SU-DHL-6 (cell line): Measurements from ENCODE around the gene ITPR1.

ENCODE experiments used
- H2AFZ ChIP-seq: fragments of 200-600 bp; sonication (generic); 2 replicates; pipeline ENCODE4 v1.6.1; 2014; ENCODE audit warnings: low read depth, mild to moderate bottlenecking, moderate library complexity, mixed read lengths, antibody characterized with exemption, low read length; ENCODE audit not compliant: severe bottlenecking
- H3F3A ChIP-seq: fragments of 200-600 bp; shearing (Covaris generic); 2 replicates; pipeline ENCODE4 v1.6.0; 2016; ENCODE audit warnings: antibody characterized with exemption, mild to moderate bottlenecking; ENCODE audit not compliant: insufficient read depth
- H3K27ac ChIP-seq: fragments of 200-600 bp; sonication (generic); 2 replicates; pipeline ENCODE4 v1.5.1; 2016; ENCODE audit warnings: low read depth, mild to moderate bottlenecking, low read length, moderate library complexity, mixed read lengths
- H3K27me3 ChIP-seq: fragments of 200-600 bp; sonication (generic), shearing (Covaris generic); 2 replicates; pipeline ENCODE4 v1.6.0; 2014; ENCODE audit warnings: mild to moderate bottlenecking, low read length
- H3K36me3 ChIP-seq: fragments of 200-600 bp; sonication (generic); 2 replicates; pipeline ENCODE4 v1.6.1; 2014; ENCODE audit warnings: mild to moderate bottlenecking, low read length, mixed read lengths
- H3K4me2 ChIP-seq: fragments of 300-600, 200-600 bp; shearing (Covaris generic), sonication (generic); 2 replicates; pipeline ENCODE4 v1.6.0; 2014; ENCODE audit warnings: low read length, low read depth, mild to moderate bottlenecking; ENCODE audit not compliant: poor library complexity, severe bottlenecking
- H3K4me3 ChIP-seq: fragments of 200-600 bp; sonication (generic); 2 replicates; pipeline ENCODE4 v1.5.1; 2014; ENCODE audit warnings: antibody characterized with exemption, low read length, mild to moderate bottlenecking, mixed read lengths; ENCODE audit not compliant: insufficient read depth, poor library complexity, severe bottlenecking
- H3K79me2 ChIP-seq: fragments of 200-600 bp; sonication (generic); 2 replicates; pipeline ENCODE4 v1.6.1; 2014; ENCODE audit warnings: mild to moderate bottlenecking, low read length, moderate library complexity; ENCODE audit not compliant: insufficient read depth
- H3K9ac ChIP-seq: fragments of 200-600 bp; sonication (generic); 2 replicates; pipeline ENCODE4 v1.7.0; 2014; ENCODE audit warnings: mild to moderate bottlenecking, low read length
- H3K9me2 ChIP-seq: fragments of 200-600 bp; sonication (generic); replicated peaks from 2 replicates; pipeline ENCODE4 v1.6.1; 2014; ENCODE audit warnings: low read length; ENCODE audit not compliant: insufficient read depth
- H3K9me3 ChIP-seq: fragments of 200-600 bp; sonication (generic); 2 replicates; pipeline ENCODE4 v1.6.1; 2014; ENCODE audit warnings: low read length, mixed read lengths; ENCODE audit not compliant: insufficient read depth
- H4K20me1 ChIP-seq: fragments of 200-600 bp; sonication (generic); 2 replicates; pipeline ENCODE4 v1.6.1; 2014; ENCODE audit warnings: low read depth, mild to moderate bottlenecking, antibody characterized with exemption, low read length, moderate library complexity, mixed read lengths
- EZH2phosphoT487 ChIP-seq: fragments of 200-600 bp; sonication (generic), shearing (Covaris generic); conservative IDR thresholded peaks from 2 replicates; pipeline ENCODE4 v1.6.1; 2018; ENCODE audit warnings: mild to moderate bottlenecking, antibody characterized with exemption, low read length, moderate library complexity, mixed read lengths
- TF ChIP-seq, protein P1 (sequence below): fragments of 200-600 bp; sonication (generic); IDR thresholded peaks from one replicate; pipeline ENCODE4 v1.5.1; 2017; ENCODE audit warnings: antibody characterized with exemption, mild to moderate bottlenecking, low read length, moderate library complexity; ENCODE audit not compliant: insufficient read depth, poor library complexity, severe bottlenecking

The ITPR1 gene

DNA sequence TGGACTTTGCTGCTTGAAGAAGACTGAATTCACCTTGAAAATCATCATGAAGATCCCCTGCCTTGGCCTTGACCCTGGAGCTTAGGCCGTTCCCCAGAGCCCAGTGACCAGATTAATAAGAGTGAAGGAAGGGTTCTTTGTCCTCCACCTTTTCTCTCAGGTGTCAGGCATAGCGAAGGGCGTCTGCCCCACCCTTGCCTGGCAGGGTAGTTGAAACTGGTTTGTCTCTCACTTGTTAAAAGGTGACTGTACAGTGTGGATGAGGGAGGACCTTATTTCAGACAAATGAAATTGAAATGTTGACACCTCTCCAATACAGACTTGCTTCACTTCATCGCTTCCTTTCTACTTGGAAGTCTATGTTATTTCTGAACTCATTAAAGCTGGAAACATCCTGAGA, 262.4 kb downstream of the ITPR1 start:
- no peak overlapping the region for H3K27ac ChIP-seq
- TF ChIP-seq EZH2phosphoT487: no peak
- TF ChIP-seq, protein P1, sequence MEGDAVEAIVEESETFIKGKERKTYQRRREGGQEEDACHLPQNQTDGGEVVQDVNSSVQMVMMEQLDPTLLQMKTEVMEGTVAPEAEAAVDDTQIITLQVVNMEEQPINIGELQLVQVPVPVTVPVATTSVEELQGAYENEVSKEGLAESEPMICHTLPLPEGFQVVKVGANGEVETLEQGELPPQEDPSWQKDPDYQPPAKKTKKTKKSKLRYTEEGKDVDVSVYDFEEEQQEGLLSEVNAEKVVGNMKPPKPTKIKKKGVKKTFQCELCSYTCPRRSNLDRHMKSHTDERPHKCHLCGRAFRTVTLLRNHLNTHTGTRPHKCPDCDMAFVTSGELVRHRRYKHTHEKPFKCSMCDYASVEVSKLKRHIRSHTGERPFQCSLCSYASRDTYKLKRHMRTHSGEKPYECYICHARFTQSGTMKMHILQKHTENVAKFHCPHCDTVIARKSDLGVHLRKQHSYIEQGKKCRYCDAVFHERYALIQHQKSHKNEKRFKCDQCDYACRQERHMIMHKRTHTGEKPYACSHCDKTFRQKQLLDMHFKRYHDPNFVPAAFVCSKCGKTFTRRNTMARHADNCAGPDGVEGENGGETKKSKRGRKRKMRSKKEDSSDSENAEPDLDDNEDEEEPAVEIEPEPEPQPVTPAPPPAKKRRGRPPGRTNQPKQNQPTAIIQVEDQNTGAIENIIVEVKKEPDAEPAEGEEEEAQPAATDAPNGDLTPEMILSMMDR: no peak
- no peak overlapping the region for H3K9ac ChIP-seq

DNA sequence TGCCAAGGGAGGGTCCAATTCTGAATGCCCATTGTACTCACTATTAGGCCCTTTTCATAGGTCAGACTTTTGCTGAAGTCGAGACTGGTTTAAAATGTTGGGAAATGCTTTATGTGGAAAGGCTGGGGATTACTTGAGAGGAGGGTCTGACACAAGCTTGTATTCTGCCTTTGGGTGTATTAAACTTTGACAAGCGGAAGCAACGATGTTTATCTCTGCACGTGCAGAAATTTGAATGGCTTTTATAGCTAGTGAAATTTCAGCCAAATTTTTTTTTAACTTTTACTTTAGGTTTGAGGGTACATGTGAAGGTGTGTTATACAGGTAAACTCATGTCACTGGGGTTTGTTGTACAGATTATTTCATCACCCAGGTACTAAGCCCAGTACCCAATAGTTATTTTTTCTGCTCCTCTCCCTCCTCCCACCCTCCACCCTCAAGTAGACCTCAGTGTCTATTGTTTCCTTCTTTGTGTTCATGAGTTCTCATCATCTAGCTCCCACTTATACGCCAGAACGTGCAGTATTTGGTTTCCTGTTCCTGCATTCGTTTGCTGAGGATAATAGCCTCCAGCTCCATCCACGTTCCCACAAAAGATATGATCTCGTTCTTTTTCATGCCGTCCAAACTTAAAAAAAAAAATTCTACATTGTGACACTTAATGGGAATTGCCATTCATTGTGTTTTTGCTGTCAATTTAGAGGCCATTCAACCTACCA, 263.1 kb downstream of the ITPR1 start:
- Histone ChIP-seq H3K27me3 (no peaks in the 10 kb centered on the region), H3K4me2 (no peak overlapping the region), H3K36me3 (no peaks in the 10 kb centered on the region), H2AFZ (no peak overlapping the region), H3K27ac (no peak overlapping the region), H3K9me2 (no peaks in the 10 kb centered on the region), H3K9ac (no peak overlapping the region), H3K9me3 (no peaks in the 10 kb centered on the region), H3F3A (no peaks in the 10 kb centered on the region), H3K4me3 (no peak overlapping the region), H4K20me1 (no peaks in the 10 kb centered on the region), H3K79me2 (no peaks in the 10 kb centered on the region)
- TF ChIP-seq EZH2phosphoT487: no peak
- TF ChIP-seq, protein P1: no peak

More for the DNA sequence above, 262.4 kb downstream of the ITPR1 start:
- Histone ChIP-seq H3K9me2 (no peaks in the 10 kb centered on the region), H3K4me3 (no peak overlapping the region), H3K36me3 (no peaks in the 10 kb centered on the region), H3K9me3 (no peaks in the 10 kb centered on the region), H3F3A (no peaks in the 10 kb centered on the region), H2AFZ (no peak overlapping the region), H3K79me2 (no peaks in the 10 kb centered on the region), H4K20me1 (no peaks in the 10 kb centered on the region), H3K4me2 (no peak overlapping the region), H3K27me3 (no peaks in the 10 kb centered on the region)

DNA sequence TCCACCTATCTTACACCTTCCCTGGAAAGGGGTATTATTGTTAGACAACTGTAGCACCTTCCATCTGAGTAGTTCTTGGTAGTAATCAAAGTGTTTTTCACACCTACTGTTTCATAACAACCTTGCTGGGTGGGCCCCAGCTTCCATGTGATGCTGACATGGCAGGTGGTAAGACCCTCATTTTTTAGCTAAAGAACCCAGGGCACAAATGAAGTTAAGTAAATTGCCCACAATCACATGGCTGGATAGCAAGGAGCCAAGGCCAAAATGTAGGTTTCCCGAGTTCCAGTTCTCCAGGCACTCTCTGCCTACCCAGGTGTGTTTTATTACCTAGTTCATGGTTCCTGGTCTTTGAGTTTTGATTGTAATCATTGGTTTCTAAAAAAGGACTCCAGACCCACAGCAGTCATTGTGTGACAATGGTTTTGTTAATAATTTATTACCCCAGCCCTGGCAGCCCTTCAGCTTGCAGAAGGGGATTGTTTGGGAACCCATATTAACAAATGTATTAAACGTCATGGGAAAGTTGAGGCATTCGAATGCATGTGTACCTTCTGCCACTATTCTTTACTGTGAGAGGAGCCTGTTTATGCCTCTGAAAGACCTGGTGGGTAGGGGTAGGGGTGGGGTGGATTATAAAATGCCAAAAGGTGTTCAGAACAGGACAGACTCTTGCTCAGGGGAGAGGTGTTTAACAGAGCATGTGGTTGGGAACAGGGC, 263.9 kb downstream of the ITPR1 start:
- H2AFZ ChIP-seq: no peak overlapping the region
- TF ChIP-seq, protein P1: no peak
- no peak for TF ChIP-seq EZH2phosphoT487

More for the DNA sequence above, 263.9 kb downstream of the ITPR1 start:
- Histone ChIP-seq H3K9me2 (no peaks in the 10 kb centered on the region), H3K36me3 (no peaks in the 10 kb centered on the region), H4K20me1 (no peaks in the 10 kb centered on the region), H3K79me2 (no peaks in the 10 kb centered on the region), H3K27ac (no peak overlapping the region), H3K4me3 (no peak overlapping the region), H3F3A (no peaks in the 10 kb centered on the region), H3K9me3 (no peaks in the 10 kb centered on the region), H3K9ac (no peak overlapping the region), H3K27me3 (no peaks in the 10 kb centered on the region), H3K4me2 (no peak overlapping the region)
